ENCODE results near the gene C10orf53. TPM values are rescaled to one million over a fixed set of nuclear protein-coding genes. Genes with fewer than 3 reads are reported as not detected.

Gene C10orf53
- total RNA-seq (2022; extraction: Qiagen RNA extraction): not detected in 5 replicates

GRCh38 chr10:49679480-49679893 lies at the start of gene C10orf53:
Gene C10orf53 (plus strand): TSS chr10:49679651. CDS start chr10:49679698, 47 bp downstream.

Other genes with a start within 250 kb of the C10orf53 start
- gene ERCC6, start 140.5 kb upstream of the C10orf53 start, total RNA-seq (2022; extraction: Qiagen RNA extraction): 5.0 to 7.3 TPM (median 5.7 TPM) in 5 replicates
- gene SLC18A3, start 69.3 kb upstream of the C10orf53 start, total RNA-seq (2022; extraction: Qiagen RNA extraction): not detected in 5 replicates
- not detected in 5 replicates for gene CHAT, start 65.6 kb upstream of the C10orf53 start, total RNA-seq (2022; extraction: Qiagen RNA extraction)
- 0.10 to 0.32 TPM (median 0.23 TPM) in 5 replicates for gene OGDHL, start 82.7 kb downstream of the C10orf53 start, total RNA-seq (2022; extraction: Qiagen RNA extraction)